SK-N-MC (cell line): ENCODE measurements around the gene METTL24.
"Not testable (repeated sequence)": the region's sequence is repeated elsewhere in the genome, so short reads cannot be mapped to it uniquely, and the experiment has no call there.

Experiments
- DNase-seq: peaks from one replicate; pipeline ENCODE4 v3.0.0-alpha.2; 2011; ENCODE audit warnings: low read depth, low spot score
- H3K27ac ChIP-seq: fragments of 200-600 bp; sonication (generic); 2 replicates; pipeline ENCODE4 v1.5.1; 2016; ENCODE audit warnings: mixed run types
- H3K36me3 ChIP-seq: fragments of 200-600 bp; sonication (generic); 2 replicates; pipeline ENCODE4 v1.6.1; 2017; ENCODE audit warnings: antibody characterized with exemption, low read length, mixed read lengths; ENCODE audit not compliant: insufficient read depth
- H3K4me3 ChIP-seq: fragments of 200-600 bp; sonication (generic); 2 replicates; pipeline ENCODE4 v1.5.1; 2016
- H3K9ac ChIP-seq: fragments of 200-600 bp; sonication (generic); 2 replicates; pipeline ENCODE4 v1.8.0; 2017; ENCODE audit warnings: mixed run types, mixed read lengths; ENCODE audit not compliant: insufficient read length
- H3K9me3 ChIP-seq: fragments of 200-600 bp; sonication (generic); 2 replicates; pipeline ENCODE4 v1.6.1; 2017; ENCODE audit warnings: low read depth, mild to moderate bottlenecking, antibody characterized with exemption, low read length, moderate library complexity, mixed read lengths
- EZH2 ChIP-seq: fragments of 200-600 bp; sonication (generic); IDR thresholded peaks from one replicate; pipeline ENCODE4 v1.6.1; 2017; ENCODE audit warnings: antibody characterized with exemption
- FOXP2 ChIP-seq: optimal IDR thresholded peaks from 2 replicates; pipeline ENCODE3; 2011; ENCODE audit warnings: mild to moderate bottlenecking, moderate library complexity; ENCODE audit not compliant: insufficient read depth; ENCODE audit errors: extremely low read length, control extremely low read depth
- POLR2AphosphoS5 ChIP-seq: IDR thresholded peaks from 2 replicates; pipeline ENCODE4 v1.6.1; 2012; ENCODE audit warnings: mild to moderate bottlenecking, low read depth, low read length, borderline replicate concordance

METTL24 gene

DNA sequence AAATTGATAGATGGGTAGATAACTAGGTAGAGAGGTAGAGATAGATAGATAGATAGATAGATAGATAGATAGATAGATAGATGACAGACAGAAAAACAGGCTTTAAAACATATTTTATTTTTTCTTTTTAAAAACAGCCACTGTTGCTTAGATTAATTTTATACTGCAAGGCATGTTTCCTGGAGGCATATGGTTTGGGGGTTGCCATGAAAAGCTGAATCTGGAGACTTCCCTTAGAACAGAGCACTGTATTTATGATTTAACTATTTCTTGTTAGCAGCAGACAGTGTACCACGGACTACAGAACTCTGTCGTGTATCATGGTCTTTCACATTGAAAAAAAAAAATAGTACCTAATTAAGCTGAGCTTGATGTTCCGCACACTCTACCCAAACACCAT, 38.8 kb downstream of the METTL24 start:
- no peak overlapping the region for H3K4me3 ChIP-seq
- no peaks in the 10 kb centered on the region for H3K9me3 ChIP-seq
- DNase-seq: no peak
- TF ChIP-seq FOXP2: no peak
- no peak for TF ChIP-seq POLR2AphosphoS5
- TF ChIP-seq EZH2: no peak
- H3K36me3 ChIP-seq: no peaks in the 10 kb centered on the region
- H3K9ac ChIP-seq: no peak overlapping the region
- no peak overlapping the region for H3K27ac ChIP-seq

DNA sequence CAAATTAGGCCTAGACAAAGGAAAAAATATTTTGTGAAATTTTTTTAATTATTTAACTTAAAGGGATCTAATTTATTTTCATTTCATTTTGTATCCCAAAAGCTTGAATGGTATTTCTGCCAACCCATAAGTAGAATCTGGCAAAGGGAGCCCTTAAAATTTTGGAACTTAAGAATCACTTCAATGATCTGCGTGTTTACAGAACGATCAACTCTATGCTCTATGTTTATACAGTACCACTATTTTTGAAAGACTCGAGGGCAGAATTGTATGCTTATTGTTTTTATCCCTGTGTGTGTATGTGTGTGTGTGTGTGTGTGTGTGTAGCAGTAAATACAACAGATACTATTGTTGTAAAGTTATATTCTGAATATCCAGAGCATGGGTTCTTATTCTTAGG, 39.2 kb downstream of the METTL24 start:
- Histone ChIP-seq H3K9me3 (no peaks in the 10 kb centered on the region), H3K9ac (no peak overlapping the region), H3K36me3 (no peaks in the 10 kb centered on the region), H3K27ac (no peak overlapping the region), H3K4me3 (no peak overlapping the region)
- DNase-seq: no peak
- TF ChIP-seq EZH2: no peak
- no peak for TF ChIP-seq FOXP2
- no peak for TF ChIP-seq POLR2AphosphoS5

DNA sequence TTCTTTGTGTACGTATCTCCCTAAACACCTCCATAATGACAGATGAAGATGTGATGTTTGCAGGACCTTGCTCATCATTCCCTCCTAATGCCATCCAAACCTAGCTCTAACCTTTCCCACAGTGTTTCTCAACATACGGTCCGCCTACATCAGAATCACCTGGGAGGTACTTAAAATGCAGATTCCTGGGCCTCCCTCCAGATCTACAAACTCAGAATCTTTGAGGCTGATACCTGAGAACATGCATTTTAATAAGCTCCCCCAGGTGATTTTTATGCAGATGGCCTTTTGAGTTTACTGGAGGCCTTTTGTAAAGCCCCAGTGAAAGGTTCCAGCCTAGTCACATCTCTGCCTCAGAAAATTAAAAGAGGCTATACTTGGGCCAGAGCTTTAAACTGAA, 40.5 kb downstream of the METTL24 start:
- no peak for DNase-seq
- H3K36me3 ChIP-seq: no peaks in the 10 kb centered on the region
- H3K27ac ChIP-seq: no peak overlapping the region
- H3K9ac ChIP-seq: no peak overlapping the region
- TF ChIP-seq EZH2 (no peak), POLR2AphosphoS5 (no peak), FOXP2 (no peak)
- H3K4me3 ChIP-seq: no peak overlapping the region
- no peaks in the 10 kb centered on the region for H3K9me3 ChIP-seq

DNA sequence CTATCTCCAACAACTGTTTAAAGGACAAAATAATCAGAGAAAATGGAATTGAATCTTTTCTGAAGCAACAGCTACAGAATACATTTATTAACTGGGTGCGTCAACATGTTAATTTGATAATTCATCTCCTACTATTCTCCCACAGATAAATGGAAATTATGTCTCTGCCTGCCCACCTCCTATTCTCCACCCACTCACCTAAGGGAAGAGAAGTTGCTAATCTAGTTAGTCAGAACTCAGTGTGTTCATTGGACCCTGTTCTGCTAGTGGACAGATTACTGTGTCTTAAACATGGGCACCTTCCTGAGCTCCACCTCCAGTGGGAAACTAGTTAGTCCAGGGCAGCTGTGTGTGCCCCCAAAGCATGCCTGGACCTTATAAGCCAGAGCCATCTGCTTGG, 41.0 kb downstream of the METTL24 start:
- TF ChIP-seq FOXP2 (no peak), POLR2AphosphoS5 (no peak), EZH2 (no peak)
- H3K9ac ChIP-seq: no peak overlapping the region
- no peak overlapping the region for H3K4me3 ChIP-seq
- H3K27ac ChIP-seq: no peak overlapping the region
- no peaks in the 10 kb centered on the region for H3K9me3 ChIP-seq
- no peak for DNase-seq
- H3K36me3 ChIP-seq: no peaks in the 10 kb centered on the region

DNA sequence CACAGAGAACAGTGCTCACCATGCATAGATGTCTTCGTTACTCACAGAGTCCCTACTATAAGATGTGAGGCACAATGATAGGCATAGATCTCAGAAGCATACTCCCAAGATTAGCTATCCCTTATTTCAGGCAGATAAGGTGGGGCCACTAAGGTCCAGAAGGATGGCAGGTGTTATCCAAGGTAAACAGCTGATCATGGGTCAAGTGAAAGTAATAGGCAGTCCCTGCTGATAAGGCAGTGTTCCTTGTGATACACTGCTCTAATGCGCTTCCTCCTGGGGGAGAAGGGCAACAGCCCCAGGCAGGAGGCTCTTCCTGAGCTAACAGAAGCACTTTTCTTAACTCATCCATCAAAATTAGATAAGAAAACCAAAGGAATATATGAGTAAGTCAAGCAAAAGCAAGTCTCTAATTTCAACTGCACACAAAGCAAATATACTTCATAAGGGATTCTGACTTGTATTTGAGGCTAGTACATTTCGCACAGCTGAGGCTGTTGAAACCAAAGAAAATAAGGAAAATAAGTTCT, 42.2 kb downstream of the METTL24 start:
- H3K36me3 ChIP-seq: no peaks in the 10 kb centered on the region
- no peak for DNase-seq
- no peak overlapping the region for H3K9ac ChIP-seq
- H3K27ac ChIP-seq: peak overlapping the region; percentile 35; the same call in 1 of the 2 replicates
- TF ChIP-seq FOXP2 (no peak), EZH2 (no peak), POLR2AphosphoS5 (no peak)
- no peak overlapping the region for H3K4me3 ChIP-seq
- H3K9me3 ChIP-seq: no peaks in the 10 kb centered on the region

DNA sequence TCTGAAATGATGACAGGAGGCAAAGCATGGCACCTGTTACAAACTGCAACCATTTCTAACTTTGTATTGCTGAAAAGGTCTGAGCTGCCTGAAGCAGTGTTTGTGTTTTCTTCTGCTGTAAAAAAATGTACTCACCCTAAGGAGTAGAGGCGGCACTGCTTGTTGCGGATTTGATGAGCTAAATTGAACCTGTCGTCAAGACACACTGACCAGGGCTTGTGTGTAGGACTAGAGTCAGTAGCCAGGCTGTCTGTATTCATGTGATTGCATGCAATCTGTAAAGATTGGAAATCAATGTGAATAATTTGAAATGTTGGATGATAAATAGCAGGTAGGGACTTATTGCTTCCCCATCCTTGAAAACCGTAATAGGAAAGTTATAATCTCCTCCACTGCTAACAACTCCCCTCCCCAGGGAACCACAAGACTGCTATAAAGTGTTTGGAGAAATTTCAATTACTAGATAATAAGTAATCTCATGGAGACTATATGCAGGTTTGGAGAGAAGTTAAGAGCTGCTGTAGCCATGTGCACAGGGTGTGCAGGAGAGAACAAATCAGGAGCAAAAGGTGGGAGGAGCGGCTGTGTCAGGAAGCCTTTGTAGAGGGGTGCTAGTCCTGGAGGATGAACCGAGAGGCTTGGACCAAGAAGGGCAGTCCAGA, 42.8 kb downstream of the METTL24 start:
- Histone ChIP-seq H3K27ac (no peak overlapping the region), H3K36me3 (0 out of 2 replicates have a peak, but pooled peaks cover 2% of the 10 kb centered on the region), H3K9ac (no peak overlapping the region), H3K9me3 (peaks cover 2% of the 10 kb centered on the region; the same call in 1 of the 2 replicates), H3K4me3 (no peak overlapping the region)
- DNase-seq: no peak
- no peak for TF ChIP-seq EZH2
- TF ChIP-seq FOXP2: no peak
- no peak for TF ChIP-seq POLR2AphosphoS5

DNA sequence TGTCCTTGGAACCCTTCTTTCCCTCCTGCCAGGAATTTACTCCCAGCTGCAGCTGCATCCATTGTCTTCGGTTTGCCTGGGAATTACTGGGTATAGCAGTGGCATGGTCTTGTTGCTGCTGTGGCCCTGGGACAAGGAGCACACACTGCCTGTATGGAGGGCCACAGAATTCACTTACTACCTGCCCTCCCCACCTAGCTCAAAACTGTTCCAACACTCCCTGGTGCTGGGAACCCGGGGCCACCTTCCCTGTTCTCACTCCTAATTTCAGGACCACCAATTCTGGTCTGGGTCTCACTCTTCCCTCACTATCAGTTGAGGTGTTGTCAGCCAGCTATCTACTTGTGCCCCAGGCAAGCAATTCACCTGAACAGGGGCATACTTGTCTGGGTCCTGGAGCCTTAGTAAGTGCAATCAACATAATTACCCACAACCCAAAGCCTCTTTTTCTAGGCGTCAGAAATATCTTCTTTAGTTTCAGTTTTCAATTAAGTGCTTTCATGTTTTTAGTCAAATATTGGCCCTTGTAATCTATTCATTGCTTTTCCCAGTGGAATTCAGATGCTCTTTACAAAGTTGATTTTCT, 47.2 kb downstream of the METTL24 start:
- TF ChIP-seq EZH2 (no peak), FOXP2 (no peak), POLR2AphosphoS5 (no peak)
- Histone ChIP-seq H3K9me3 (peaks cover 5% of the 10 kb centered on the region; the same call in 1 of the 2 replicates), H3K9ac (no peak overlapping the region), H3K4me3 (no peak overlapping the region), H3K36me3 (peaks cover 6% of the 10 kb centered on the region; the same call in 1 of the 2 replicates), H3K27ac (peak overlapping the region; percentile 16; the same call in 1 of the 2 replicates)
- no peak for DNase-seq

DNA sequence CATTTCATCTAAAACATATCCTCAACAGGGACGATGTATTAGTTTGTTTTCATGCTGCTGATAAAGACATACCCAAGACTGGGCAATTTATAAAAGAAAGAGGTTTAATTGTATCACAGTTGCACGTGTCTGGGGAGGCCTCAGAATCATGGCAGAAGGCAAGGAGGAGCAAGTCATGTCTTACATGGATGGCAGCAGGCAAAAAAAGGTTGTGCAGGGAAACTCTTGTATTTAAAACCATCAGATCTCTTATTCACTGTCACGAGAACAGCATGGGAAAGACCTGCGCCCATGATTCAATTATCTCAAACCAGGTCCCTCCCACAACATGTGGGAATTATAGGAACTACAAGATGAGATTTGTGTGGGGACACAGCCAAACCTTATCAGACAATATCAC, 48.7 kb downstream of the METTL24 start:
- not testable (repeated sequence) for H3K9me3 ChIP-seq, H3K9ac ChIP-seq, DNase-seq

DNA sequence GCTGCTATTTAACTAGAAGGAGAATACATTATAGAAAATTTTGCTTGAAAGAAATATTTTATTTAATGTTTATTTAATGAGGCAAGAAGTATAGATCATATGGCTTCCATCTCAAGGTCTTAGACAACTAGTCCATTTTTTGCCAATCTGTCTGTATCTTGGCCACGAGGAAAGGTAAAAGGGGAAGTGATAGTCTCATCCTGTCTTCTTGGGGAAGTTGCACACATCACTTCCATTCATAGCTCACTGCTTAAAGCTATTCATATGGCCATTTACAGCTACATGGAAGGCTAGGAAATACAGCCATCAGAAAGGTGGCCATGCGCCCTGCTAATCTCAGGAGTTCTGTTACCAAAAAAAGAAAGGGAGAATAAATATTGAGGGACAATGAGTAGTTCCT, 50.8 kb downstream of the METTL24 start:
- peaks cover 5% of the 10 kb centered on the region; the same call in 1 of the 2 replicates for H3K9me3 ChIP-seq
- H3K9ac ChIP-seq: no peak overlapping the region
- DNase-seq: no peak
- H3K27ac ChIP-seq: no peak overlapping the region
- peaks cover 6% of the 10 kb centered on the region; the same call in 1 of the 2 replicates for H3K36me3 ChIP-seq
- no peak overlapping the region for H3K4me3 ChIP-seq
- TF ChIP-seq EZH2: no peak
- TF ChIP-seq POLR2AphosphoS5: no peak
- no peak for TF ChIP-seq FOXP2

More for the DNA sequence above, 48.7 kb downstream of the METTL24 start:
- not testable (repeated sequence) for H3K4me3 ChIP-seq, H3K27ac ChIP-seq, H3K36me3 ChIP-seq

DNA sequence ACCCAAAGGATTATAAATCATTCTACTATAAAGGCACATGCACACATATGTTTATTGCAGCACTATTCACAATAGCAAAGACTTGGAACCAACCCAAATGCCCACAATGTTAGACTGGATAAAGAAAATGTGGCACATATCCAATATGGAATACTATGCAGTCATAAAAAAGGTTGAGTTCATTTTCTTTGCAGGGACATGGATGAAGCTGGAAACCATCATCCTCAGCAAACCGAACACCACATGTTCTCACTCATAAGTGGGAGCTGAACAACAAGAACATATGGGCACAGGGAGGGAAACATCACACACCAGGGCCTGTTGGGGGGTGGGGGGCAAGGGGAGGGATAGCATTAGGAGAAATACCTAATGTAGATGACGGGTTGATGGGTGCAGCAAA, 52.3 kb downstream of the METTL24 start:
- H3K27ac ChIP-seq, H3K36me3 ChIP-seq, DNase-seq, H3K4me3 ChIP-seq, H3K9me3 ChIP-seq, H3K9ac ChIP-seq: not testable (repeated sequence)

DNA sequence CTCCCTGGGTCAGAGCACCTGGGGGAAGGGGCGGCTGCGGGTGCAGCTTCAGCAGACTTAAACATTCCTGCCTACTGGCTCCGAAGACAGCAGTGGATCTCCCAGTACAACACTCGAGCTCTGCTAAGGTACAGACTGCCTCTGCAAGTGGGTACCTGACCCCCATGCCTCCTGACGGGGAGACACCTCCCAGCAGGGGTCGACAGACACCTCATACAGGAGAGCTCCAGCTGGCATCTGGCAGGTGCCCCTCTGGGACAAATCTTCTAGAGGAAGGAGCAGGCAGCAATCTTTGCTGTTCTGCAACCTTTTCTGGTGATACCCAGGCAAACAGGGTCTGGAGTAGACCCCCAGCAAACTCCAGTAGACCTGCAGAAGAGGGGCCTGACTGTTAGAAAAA, 54.5 kb downstream of the METTL24 start:
- not testable (repeated sequence) for H3K27ac ChIP-seq, DNase-seq, H3K36me3 ChIP-seq, H3K9ac ChIP-seq, H3K9me3 ChIP-seq, H3K4me3 ChIP-seq
